Measurements from ENCODE around the gene OR13D1.
"Not testable (repeated sequence)": the region's sequence is repeated elsewhere in the genome, so short reads cannot be mapped to it uniquely, and the experiment has no call there.

OR13D1 gene, protein sequence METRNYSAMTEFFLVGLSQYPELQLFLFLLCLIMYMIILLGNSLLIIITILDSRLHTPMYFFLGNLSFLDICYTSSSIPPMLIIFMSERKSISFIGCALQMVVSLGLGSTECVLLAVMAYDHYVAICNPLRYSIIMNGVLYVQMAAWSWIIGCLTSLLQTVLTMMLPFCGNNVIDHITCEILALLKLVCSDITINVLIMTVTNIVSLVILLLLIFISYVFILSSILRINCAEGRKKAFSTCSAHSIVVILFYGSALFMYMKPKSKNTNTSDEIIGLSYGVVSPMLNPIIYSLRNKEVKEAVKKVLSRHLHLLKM

DNA sequence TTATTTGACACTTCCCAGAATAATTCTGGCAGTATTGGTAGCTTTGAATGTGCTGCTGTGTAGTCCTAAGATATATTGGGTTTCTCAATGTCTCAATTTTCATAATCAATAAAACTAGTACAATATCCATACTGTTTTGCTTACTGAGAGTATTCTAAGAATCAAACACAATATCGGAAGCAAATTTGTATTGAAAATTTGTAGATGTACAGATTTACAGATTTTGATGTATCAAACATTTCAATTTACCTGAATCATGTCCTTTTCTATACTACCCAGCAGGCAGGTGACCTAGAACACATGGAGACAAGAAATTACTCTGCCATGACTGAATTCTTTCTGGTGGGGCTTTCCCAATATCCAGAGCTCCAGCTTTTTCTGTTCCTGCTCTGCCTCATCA, at the start of gene OR13D1:
TSS of gene OR13D1 (plus strand) at position 301 of the 400 bp plus-strand sequence. CDS start at position 301, 0 bp downstream.
- DNase-seq, result no peak

DNA sequence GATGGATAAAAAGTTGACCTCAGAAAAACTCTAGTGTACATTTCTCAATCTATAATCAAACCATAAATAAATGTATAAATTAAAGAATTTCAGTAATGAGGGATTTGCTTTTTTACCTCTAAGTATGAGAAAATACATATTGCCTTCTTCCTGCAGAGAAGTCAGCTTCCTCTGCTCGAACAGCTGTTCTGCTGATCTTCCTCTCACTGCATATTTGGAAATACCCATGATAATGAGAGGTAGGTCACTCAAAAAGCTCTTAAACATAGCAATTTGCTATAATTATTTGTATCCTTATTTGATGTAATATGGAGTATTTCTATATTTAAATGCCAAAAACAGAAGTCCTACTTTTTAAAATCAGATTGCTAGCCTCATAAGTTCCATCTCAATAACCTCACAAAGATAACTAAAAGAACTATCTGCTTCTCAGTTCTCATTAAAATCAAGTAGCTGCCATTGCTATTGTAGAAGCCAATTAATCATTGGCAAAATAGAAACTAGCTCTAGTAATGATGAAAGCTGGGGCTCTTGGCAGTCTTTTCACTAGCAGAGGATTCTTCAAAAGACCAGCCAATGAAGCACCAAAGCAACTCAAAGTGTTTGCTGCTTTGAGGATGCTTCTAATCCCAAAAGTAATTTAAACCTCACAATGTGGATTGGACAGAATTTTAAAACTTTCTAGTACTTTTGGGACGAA, 35.7 kb upstream of the OR13D1 start:
- DNase-seq, result no peak

GRCh38 chr9:104675611-104676010, 18.7 kb upstream of the OR13D1 start:
- no peak for DNase-seq

- DNase-seq, result peak; percentile 81
These were observed 11.7 kb upstream of the OR13D1 start for GRCh38 chr9:104682642-104683041.

DNA sequence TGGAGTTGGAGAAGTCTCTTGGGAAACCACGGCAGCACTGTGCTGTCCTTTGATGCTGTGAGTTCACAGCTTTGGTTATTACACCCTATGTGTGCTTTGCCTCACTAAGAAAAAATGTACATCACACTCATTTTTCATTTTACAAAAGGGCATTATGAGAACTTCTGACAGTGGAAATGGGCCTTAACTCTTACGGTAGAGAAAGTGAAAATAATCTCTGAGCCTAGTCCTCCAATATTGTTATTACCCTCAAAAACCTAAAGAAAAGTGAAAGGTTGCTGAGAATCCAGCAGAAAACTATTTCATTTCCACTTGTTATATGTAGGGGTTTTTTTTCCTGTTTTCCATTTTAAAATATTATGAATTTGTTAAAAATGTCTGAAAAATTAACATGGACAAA, 8.2 kb upstream of the OR13D1 start:
- no peak for DNase-seq

- no peak for DNase-seq
These were observed 6.0 kb downstream of the OR13D1 start for GRCh38 chr9:104700306-104700705.

GRCh38 chr9:104708737-104709136, 14.4 kb downstream of the OR13D1 start:
- not testable (repeated sequence) for DNase-seq

DNA sequence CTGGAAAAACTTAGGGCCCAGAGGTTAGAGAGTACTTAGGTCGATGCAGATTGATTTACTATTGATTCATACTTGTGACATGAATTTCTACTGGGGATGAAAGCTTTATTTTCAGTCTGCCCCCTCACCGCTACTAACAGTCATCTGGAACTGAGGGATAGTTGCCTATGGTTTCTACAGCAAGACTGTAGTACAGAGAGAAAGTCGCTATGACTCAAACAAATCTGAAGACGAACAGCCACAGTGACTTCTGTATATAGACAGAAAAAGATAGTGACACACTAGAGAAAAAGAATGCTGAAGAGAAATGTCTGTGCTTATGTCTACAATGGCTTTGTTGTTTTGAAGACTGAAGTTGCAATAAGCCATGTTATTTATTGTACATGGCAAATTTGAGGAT, 17.3 kb downstream of the OR13D1 start:
- DNase-seq, result no peak

DNA sequence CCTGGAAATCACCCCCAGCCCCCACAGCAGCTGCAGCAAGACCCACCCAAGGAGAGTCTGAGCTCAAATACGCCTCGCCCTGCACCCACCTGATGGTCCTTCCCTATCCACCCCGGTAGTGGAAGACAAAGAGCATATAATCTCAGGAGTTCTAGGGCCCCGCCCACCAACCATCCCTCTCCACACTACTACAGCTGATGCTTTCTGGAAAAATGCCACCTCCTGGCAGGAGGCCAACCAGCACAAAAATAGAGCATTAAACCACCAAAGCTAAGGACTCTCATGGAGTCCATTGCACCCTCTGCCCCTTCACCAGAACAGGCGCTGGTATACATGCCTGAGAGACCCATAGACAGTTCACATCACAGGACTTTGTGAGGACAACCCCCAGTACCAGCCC, 30.7 kb downstream of the OR13D1 start:
- no peak for DNase-seq

DNA sequence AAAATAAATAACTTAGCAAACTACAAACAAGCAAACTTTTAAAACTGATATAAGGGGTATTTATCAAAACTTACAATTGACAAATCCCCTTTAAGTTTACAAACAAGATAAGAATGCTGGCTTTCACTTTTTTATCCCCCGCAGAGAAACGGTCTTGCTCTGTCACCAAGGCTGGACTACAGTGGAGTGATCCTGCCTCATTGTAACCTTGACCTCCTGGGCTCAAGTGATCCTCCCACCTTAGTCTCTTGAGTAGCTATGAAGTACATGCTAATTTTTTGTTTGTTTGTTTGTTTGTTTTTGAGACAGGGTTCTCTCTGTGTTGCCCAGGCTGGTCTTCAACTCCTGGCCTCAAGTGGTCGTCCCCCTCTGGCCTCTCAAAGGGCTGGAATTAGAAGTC, 44.1 kb downstream of the OR13D1 start:
- no peak for DNase-seq

DNA sequence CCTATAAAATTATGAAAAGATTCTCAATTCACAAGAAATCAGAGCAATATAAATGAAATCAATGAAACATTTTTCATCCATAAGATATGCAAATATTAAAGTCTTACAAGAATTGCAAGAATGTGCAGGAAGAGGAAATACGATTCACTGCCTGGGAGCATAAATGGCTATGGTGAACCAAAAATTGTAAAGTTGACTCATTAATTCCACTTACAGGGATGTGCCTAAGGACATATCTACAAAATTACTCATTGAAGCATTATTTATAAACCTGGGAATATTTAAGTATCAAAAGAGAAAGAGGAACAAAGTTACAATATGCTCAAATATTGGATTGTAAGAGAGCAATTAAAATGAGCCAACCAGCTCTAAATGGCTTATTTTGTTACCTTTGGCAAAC, 46.3 kb downstream of the OR13D1 start:
- DNase-seq, result no peak

- peak; percentile 87 for DNase-seq
These were observed 49.2 kb downstream of the OR13D1 start for GRCh38 chr9:104743376-104743985.

Measured in hematopoietic multipotent progenitor cell treated with erythropoietin and hydrocortisone succinate and interleukin-3 and kit ligand, for 4 days (in vitro differentiated cells).